ENCODE results near the gene STXBP5. TPM values are rescaled to one million over a fixed set of nuclear protein-coding genes. Genes with fewer than 3 reads are reported as not detected.

Gene STXBP5
- total RNA-seq, 2 donors from 2014 or later = 9.9 to 13.6 TPM

DNA sequence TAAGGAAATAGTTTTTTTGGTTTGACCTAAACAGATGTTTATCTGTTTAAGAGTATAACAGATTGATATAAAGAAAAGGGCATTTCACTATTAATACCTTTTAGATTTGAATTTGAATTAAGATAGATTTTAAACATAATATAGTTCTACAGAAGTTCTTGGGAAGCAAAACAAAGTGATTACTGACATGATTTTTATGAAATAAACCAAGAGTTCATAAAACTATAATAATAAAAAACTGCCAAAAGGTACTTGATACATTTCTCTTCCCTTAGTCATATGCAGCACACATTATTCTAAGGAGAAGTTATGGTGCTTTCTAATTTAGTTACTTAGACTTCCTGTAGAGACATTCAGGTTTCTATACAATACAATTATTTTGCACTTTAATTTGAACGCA, 9.6 kb downstream of the STXBP5 start:
- no peak for DNase-seq (ENCODE audit: low spot score)
- TF ChIP-seq, protein P1, sequence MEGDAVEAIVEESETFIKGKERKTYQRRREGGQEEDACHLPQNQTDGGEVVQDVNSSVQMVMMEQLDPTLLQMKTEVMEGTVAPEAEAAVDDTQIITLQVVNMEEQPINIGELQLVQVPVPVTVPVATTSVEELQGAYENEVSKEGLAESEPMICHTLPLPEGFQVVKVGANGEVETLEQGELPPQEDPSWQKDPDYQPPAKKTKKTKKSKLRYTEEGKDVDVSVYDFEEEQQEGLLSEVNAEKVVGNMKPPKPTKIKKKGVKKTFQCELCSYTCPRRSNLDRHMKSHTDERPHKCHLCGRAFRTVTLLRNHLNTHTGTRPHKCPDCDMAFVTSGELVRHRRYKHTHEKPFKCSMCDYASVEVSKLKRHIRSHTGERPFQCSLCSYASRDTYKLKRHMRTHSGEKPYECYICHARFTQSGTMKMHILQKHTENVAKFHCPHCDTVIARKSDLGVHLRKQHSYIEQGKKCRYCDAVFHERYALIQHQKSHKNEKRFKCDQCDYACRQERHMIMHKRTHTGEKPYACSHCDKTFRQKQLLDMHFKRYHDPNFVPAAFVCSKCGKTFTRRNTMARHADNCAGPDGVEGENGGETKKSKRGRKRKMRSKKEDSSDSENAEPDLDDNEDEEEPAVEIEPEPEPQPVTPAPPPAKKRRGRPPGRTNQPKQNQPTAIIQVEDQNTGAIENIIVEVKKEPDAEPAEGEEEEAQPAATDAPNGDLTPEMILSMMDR (IDR thresholded peaks at IDR 0.05) = no peak

DNA sequence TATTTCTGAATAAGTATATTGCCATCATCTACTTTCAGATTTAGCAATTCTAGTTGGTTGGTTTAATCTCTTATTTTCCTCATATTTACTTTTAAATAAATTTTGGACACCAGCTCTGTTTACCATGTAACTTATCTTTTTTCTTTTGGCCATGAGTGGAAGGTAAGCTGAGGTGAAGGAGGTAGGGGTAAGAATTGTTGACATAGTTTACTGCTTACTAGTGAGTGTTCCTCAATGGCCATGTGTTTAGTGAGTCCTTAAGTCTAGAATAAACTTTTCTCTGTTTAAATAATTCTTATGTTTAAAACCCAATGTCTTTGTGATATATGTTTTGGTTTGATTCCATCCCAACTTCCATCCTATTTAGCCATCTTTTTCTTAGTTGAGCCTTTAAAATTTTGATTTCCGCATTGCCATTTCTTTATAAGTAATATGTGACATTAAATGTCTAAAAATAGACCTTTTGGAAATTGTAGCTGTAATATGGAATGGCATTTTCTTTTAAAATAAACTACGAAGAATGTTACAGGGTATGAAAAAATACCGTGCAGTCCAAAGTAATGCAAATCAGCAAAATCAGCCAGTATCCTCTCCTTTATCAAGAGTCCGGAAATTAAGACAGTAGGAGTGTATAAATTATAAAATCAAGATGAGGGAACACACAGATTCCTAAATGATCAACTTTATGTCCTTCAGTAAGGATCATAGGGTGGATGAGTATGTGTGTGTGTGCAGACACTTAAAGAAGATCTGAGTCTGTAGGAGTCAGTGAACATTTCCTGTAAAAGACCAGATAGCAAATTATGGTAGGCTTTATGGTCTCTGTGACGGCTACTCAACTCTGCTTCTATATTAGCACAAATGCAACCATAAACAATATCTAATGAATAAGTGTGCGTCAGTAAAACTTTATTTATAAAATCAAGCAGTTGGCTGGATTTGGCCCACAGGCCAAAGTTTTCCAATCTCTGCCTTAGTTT, 10.3 kb downstream of the STXBP5 start:
- DNase-seq (ENCODE audit: low spot score) = no peak
- Histone ChIP-seq H3K27ac (no peak overlapping the region), H3K36me3 (no peaks in the 10 kb centered on the region), H3K4me1 (peaks cover 0 to 2% of the 10 kb centered on the region in 2 donors), H3K27me3 (no peaks in the 10 kb centered on the region), H3K4me3 (no peak overlapping the region), H3K9me3 (no peaks in the 10 kb centered on the region)
- TF ChIP-seq, protein P1 (IDR thresholded peaks at IDR 0.05) = no peak

More for the DNA sequence above, 9.6 kb downstream of the STXBP5 start:
- no peaks in the 10 kb centered on the region for H3K27me3 ChIP-seq
- H3K36me3 ChIP-seq = no peaks in the 10 kb centered on the region
- no peak overlapping the region for H3K27ac ChIP-seq
- H3K4me3 ChIP-seq = no peak overlapping the region
- H3K9me3 ChIP-seq = no peaks in the 10 kb centered on the region
- H3K4me1 ChIP-seq = peaks cover 0 to 10% of the 10 kb centered on the region in 2 donors

DNA sequence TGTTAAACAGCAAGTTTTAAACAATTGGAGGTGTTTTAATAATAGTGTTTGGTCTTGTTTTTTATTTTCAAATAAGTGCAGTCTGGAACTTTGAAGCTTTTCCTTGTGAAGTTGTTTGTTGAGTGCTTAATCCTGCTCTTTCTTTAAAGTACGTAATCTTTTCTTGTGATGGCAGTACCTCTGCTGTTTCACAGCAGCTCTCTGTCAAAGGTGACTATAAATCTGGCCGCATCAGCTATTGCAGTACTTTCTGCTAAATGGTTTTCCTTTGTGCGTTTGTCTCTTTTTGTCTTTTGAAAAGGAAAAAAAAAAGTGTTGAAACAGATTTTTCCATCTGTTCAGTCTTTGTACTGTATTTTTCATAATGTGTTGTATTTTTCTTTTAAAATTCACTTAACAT, 12.7 kb downstream of the STXBP5 start:
- no peak overlapping the region for H3K4me3 ChIP-seq

DNA sequence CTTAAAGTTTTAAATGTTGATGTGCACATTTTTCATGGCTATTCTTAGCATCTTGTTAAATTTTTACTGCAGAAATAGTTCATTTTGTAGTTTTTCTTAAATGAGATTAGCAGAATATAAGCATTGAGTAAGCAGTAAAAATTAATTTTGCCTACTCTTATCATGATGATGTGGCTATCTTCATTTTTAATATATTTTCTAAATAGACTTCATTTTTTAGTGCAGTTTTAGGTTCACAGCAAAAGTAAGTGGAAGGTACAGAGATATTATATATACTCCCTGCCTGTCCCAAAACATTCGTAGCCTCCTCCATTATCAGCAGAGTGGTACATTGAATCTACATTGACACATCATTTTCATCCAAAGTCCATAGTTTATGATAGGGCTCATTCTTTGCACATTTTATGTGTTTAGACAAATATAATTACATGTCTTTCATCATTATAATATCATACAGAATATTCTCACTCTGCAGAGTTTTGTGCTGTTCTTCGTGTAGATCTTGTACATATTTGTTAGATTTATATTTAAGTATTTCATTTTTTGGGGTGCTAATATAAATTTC, 13.7 kb downstream of the STXBP5 start:
- H3K27me3 ChIP-seq = no peaks in the 10 kb centered on the region
- no peak overlapping the region for H3K27ac ChIP-seq
- no peak overlapping the region for H3K4me3 ChIP-seq
- TF ChIP-seq, protein P1 (IDR thresholded peaks at IDR 0.05) = no peak
- no peaks in the 10 kb centered on the region for H3K9me3 ChIP-seq
- H3K36me3 ChIP-seq = no peaks in the 10 kb centered on the region
- no peak for DNase-seq (ENCODE audit: low spot score)
- H3K4me1 ChIP-seq = peaks cover 0 to 7% of the 10 kb centered on the region in 2 donors

More for the DNA sequence above, 12.7 kb downstream of the STXBP5 start:
- Histone ChIP-seq H3K9me3 (no peaks in the 10 kb centered on the region), H3K27me3 (no peaks in the 10 kb centered on the region), H3K27ac (no peak overlapping the region), H3K36me3 (no peaks in the 10 kb centered on the region), H3K4me1 (peaks cover 0 to 1% of the 10 kb centered on the region in 2 donors)
- TF ChIP-seq, protein P1 (IDR thresholded peaks at IDR 0.05) = no peak
- DNase-seq (ENCODE audit: low spot score) = no peak

DNA sequence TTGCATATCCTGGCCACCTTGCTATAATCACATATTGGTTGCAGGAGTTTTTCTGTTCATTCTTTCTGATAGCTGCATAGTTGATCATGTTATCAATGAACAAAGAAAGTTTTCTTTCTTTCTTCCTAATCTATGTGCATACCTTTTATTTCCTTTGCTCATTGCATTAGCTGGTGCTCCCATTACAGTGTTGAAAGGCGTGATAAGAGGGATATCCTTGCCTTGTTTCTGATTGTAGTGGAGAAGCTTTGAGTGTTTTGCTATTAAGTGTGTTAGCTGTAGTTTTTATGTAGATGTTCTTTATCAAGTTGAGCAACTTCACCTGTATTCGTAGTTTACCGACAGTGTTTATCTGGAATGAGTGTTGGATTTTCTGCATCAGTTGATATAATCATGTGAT, 14.6 kb downstream of the STXBP5 start:
- no peak for DNase-seq (ENCODE audit: low spot score)
- no peak overlapping the region for H3K4me3 ChIP-seq
- H3K36me3 ChIP-seq = no peaks in the 10 kb centered on the region
- no peak overlapping the region for H3K27ac ChIP-seq
- no peaks in the 10 kb centered on the region for H3K9me3 ChIP-seq
- TF ChIP-seq, protein P1 (IDR thresholded peaks at IDR 0.05) = no peak
- peaks cover 0 to 7% of the 10 kb centered on the region in 2 donors for H3K4me1 ChIP-seq
- H3K27me3 ChIP-seq = no peaks in the 10 kb centered on the region
